Astrocyte (in vitro differentiated cells and primary cell): ENCODE data around the gene RCC2. TPM values are rescaled to one million over a fixed set of nuclear protein-coding genes. Genes with fewer than 3 reads are reported as not detected.

Experiments
- DNase-seq: peaks from one replicate; pipeline ENCODE4 v3.0.0-alpha.2; 2010; ENCODE audit warnings: low read depth
- FAIRE-seq: peaks from 2 replicates; lab custom pipeline; 2011; peaks lifted over from hg19 to GRCh38; lab: Jason Lieb, UNC
- H2AFZ ChIP-seq: 2 replicates; pipeline ENCODE4 v1.6.0; 2012; ENCODE audit warnings: low read depth, low read length, inconsistent platforms
- H3K27ac ChIP-seq: 2 replicates; pipeline ENCODE4 v1.5.1; 2011; ENCODE audit warnings: low read depth, low read length, inconsistent platforms
- H3K27me3 ChIP-seq: 2 replicates; pipeline ENCODE4 v1.6.0; 2011; ENCODE audit warnings: low read length, inconsistent platforms; ENCODE audit not compliant: insufficient read depth
- H3K36me3 ChIP-seq: 2 replicates; pipeline ENCODE4 v1.5.1; 2011; ENCODE audit warnings: low read length, inconsistent platforms; ENCODE audit not compliant: insufficient read depth
- H3K4me1 ChIP-seq: 2 replicates; pipeline ENCODE4 v1.5.1; 2011; ENCODE audit warnings: low read length, inconsistent platforms; ENCODE audit not compliant: insufficient read depth
- H3K4me2 ChIP-seq: 2 replicates; pipeline ENCODE4 v1.6.0; 2012; ENCODE audit warnings: low read length, inconsistent platforms
- H3K4me3 ChIP-seq: 2 replicates; pipeline ENCODE4 v1.5.1; 2011; ENCODE audit warnings: low read depth, mild to moderate bottlenecking, low read length, inconsistent platforms; ENCODE audit not compliant: insufficient read depth
- H3K79me2 ChIP-seq: 2 replicates; pipeline ENCODE4 v1.6.0; 2012; ENCODE audit warnings: mild to moderate bottlenecking, low read length, inconsistent platforms; ENCODE audit not compliant: insufficient read depth
- H3K9ac ChIP-seq: 2 replicates; pipeline ENCODE4 v1.6.0; 2012; ENCODE audit warnings: mild to moderate bottlenecking, low read length, inconsistent platforms
- H3K9me3 ChIP-seq: 2 replicates; pipeline ENCODE4 v1.5.1; 2012; ENCODE audit warnings: low read depth, mild to moderate bottlenecking, low read length, inconsistent platforms; ENCODE audit not compliant: insufficient read depth
- H4K20me1 ChIP-seq: 2 replicates; pipeline ENCODE4 v1.6.0; 2012; ENCODE audit warnings: low read length, inconsistent platforms; ENCODE audit not compliant: insufficient read depth
- H3K27ac Mint-ChIP-seq: one replicate; pipeline ENCODE4 v1.8.0; 2021; ENCODE audit warnings: mild to moderate bottlenecking, mixed read lengths; ENCODE audit not compliant: unreplicated experiment
- H3K27me3 Mint-ChIP-seq: one replicate; pipeline ENCODE4 v1.8.0; 2021; ENCODE audit warnings: low read depth, mixed read lengths; ENCODE audit not compliant: unreplicated experiment
- H3K36me3 Mint-ChIP-seq: one replicate; pipeline ENCODE4 v1.8.0; 2021; ENCODE audit warnings: low read depth, mixed read lengths; ENCODE audit not compliant: unreplicated experiment
- H3K4me1 Mint-ChIP-seq: one replicate; pipeline ENCODE4 v1.8.0; 2021; ENCODE audit warnings: low read depth, mixed read lengths; ENCODE audit not compliant: unreplicated experiment
- H3K4me3 Mint-ChIP-seq: one replicate; pipeline ENCODE4 v1.8.0; 2021; ENCODE audit warnings: mild to moderate bottlenecking, moderate library complexity, mixed read lengths; ENCODE audit not compliant: unreplicated experiment
- H3K9me3 Mint-ChIP-seq: one replicate; pipeline ENCODE4 v1.8.0; 2021; ENCODE audit warnings: mild to moderate bottlenecking, mixed read lengths; ENCODE audit not compliant: unreplicated experiment
- EZH2 ChIP-seq: IDR thresholded peaks from 2 replicates; pipeline ENCODE4 v1.6.1; 2012; ENCODE audit warnings: mild to moderate bottlenecking, low read length, inconsistent platforms; ENCODE audit not compliant: insufficient read depth
- total RNA-seq: library from RNA; stranded (reverse); gene quantifications from 2 replicates; pipeline ENCODE4 v1.2.1, GENCODE V29; 2021
- TF ChIP-seq, protein P1 (sequence below): IDR thresholded peaks from 2 replicates; pipeline ENCODE4 v1.5.1; 2011; ENCODE audit warnings: low read depth, mild to moderate bottlenecking, inconsistent platforms, low read length, moderate library complexity; ENCODE audit not compliant: insufficient read depth

Gene RCC2
- total RNA-seq, 1 donor from 2014 or later: 103 TPM

DNA sequence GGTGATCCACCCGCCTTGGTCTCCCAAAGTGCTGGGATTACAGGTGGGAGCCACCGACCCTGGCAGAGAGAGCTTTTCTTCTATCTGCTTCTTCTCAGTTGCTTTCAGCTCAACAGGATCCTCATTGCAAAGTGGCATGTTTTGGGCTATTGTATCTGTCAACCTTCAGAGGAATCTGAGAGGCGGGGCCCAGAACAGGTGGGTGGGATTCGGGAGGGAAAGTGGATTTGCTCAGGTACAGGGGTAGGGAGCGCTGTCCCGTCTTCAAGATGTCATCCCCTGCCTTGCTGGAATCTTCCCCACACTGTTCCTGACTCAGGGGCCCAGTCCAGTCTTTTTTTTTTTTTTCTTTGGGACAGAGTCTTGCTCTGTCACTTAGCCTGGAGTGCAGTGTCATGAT lies 26.9 kb upstream of the RCC2 start:
- Mint-ChIP-seq H3K36me3 (no peaks in the 10 kb centered on the region), H3K27ac (no peak overlapping the region), H3K4me1 (no peaks in the 10 kb centered on the region), H3K4me3 (no peak overlapping the region), H3K9me3 (no peaks in the 10 kb centered on the region), H3K27me3 (peaks cover 13% of the 10 kb centered on the region)
- FAIRE-seq (no peak), DNase-seq (no peak)
- Histone ChIP-seq H3K36me3 (no peaks in the 10 kb centered on the region), H3K4me3 (no peak overlapping the region), H3K79me2 (no peaks in the 10 kb centered on the region), H3K4me1 (no peaks in the 10 kb centered on the region), H3K27ac (no peak overlapping the region), H3K27me3 (no peaks in the 10 kb centered on the region), H4K20me1 (no peaks in the 10 kb centered on the region), H3K9me3 (no peaks in the 10 kb centered on the region), H3K9ac (no peak overlapping the region), H2AFZ (no peak overlapping the region), H3K4me2 (no peak overlapping the region)
- no peak for TF ChIP-seq EZH2
- TF ChIP-seq, protein P1, sequence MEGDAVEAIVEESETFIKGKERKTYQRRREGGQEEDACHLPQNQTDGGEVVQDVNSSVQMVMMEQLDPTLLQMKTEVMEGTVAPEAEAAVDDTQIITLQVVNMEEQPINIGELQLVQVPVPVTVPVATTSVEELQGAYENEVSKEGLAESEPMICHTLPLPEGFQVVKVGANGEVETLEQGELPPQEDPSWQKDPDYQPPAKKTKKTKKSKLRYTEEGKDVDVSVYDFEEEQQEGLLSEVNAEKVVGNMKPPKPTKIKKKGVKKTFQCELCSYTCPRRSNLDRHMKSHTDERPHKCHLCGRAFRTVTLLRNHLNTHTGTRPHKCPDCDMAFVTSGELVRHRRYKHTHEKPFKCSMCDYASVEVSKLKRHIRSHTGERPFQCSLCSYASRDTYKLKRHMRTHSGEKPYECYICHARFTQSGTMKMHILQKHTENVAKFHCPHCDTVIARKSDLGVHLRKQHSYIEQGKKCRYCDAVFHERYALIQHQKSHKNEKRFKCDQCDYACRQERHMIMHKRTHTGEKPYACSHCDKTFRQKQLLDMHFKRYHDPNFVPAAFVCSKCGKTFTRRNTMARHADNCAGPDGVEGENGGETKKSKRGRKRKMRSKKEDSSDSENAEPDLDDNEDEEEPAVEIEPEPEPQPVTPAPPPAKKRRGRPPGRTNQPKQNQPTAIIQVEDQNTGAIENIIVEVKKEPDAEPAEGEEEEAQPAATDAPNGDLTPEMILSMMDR: no peak

- Mint-ChIP-seq H3K4me3 (no peak overlapping the region), H3K27ac (no peak overlapping the region), H3K36me3 (no peaks in the 10 kb centered on the region), H3K4me1 (no peaks in the 10 kb centered on the region), H3K27me3 (peaks cover 10% of the 10 kb centered on the region), H3K9me3 (no peaks in the 10 kb centered on the region)
- FAIRE-seq: no peak
- Histone ChIP-seq H3K4me2 (no peak overlapping the region), H3K27me3 (no peaks in the 10 kb centered on the region), H3K79me2 (no peaks in the 10 kb centered on the region), H3K9ac (no peak overlapping the region), H3K9me3 (no peaks in the 10 kb centered on the region), H4K20me1 (no peaks in the 10 kb centered on the region), H3K36me3 (no peaks in the 10 kb centered on the region), H2AFZ (no peak overlapping the region), H3K4me1 (no peaks in the 10 kb centered on the region), H3K27ac (no peak overlapping the region), H3K4me3 (no peak overlapping the region)
- no peak for TF ChIP-seq EZH2
- TF ChIP-seq, protein P1: no peak
- no peak for DNase-seq
Measured at GRCh38 chr1:17465228-17465627, 25.8 kb upstream of the RCC2 start.

GRCh38 chr1:17463991-17464390 lies 24.5 kb upstream of the RCC2 start:
- Histone ChIP-seq H3K4me1 (no peaks in the 10 kb centered on the region), H3K27me3 (no peaks in the 10 kb centered on the region), H4K20me1 (no peaks in the 10 kb centered on the region), H3K9ac (no peak overlapping the region), H2AFZ (no peak overlapping the region), H3K27ac (no peak overlapping the region), H3K36me3 (no peaks in the 10 kb centered on the region), H3K4me3 (no peak overlapping the region), H3K9me3 (no peaks in the 10 kb centered on the region), H3K4me2 (no peak overlapping the region), H3K79me2 (no peaks in the 10 kb centered on the region)
- no peak for TF ChIP-seq EZH2
- TF ChIP-seq, protein P1: no peak
- FAIRE-seq: no peak
- Mint-ChIP-seq H3K4me3 (no peak overlapping the region), H3K27me3 (peaks cover 10% of the 10 kb centered on the region), H3K36me3 (no peaks in the 10 kb centered on the region), H3K9me3 (no peaks in the 10 kb centered on the region), H3K4me1 (no peaks in the 10 kb centered on the region), H3K27ac (no peak overlapping the region)
- no peak for DNase-seq
